Gastroesophageal sphincter (tissue), 4 donors: Measurements from ENCODE around the gene CDK4. TPM values are rescaled to one million over a fixed set of nuclear protein-coding genes. Genes with fewer than 3 reads are reported as not detected.

Source experiments
- ATAC-seq: fragments of 150-250 bp; one replicate; pipeline ENCODE4 v1.9.1; 2016; ENCODE audit warnings: mild to moderate bottlenecking, moderate library complexity
- H3K27ac ChIP-seq, 4 donors: fragments of 200-600 bp; sonication (generic) in 3 of 4; 1 replicate in 3 of 4; 2 replicates in 1 of 4; pipeline ENCODE4 v1.5.1; 2016 to 2019
- H3K27me3 ChIP-seq: fragments of 200-600 bp; sonication (generic); one replicate; pipeline ENCODE4 v1.5.1; 2019
- H3K36me3 ChIP-seq, 2 donors: fragments of 200-600 bp; sonication (generic); one replicate each; pipeline ENCODE4 v1.5.1; 2019; ENCODE audit warnings: control low read depth in 1 of 2
- H3K4me1 ChIP-seq, 3 donors: fragments of 200-600 bp; sonication (generic); 1 replicate in 2 of 3; 2 replicates in 1 of 3; pipeline ENCODE4 v1.5.1; 2016 to 2019; ENCODE audit warnings: control low read depth in 2 of 3
- H3K4me3 ChIP-seq, 2 donors: fragments of 200-600 bp; sonication (generic); one replicate each; pipeline ENCODE4 v1.5.1; 2019; ENCODE audit warnings: mild to moderate bottlenecking in 1 of 2, moderate library complexity in 1 of 2
- H3K9me3 ChIP-seq, 3 donors: fragments of 200-600 bp; sonication (generic); one replicate each; pipeline ENCODE4 v1.5.1; 2017 to 2019; ENCODE audit warnings: control low read depth in 2 of 3
- CTCF ChIP-seq, 4 experiments: fragments of 200-600 bp in 2 of 4; fragments of 450-650 bp in 2 of 4; sonication (generic) in 1 of 4; IDR thresholded peaks; one replicate each; pipeline ENCODE4 v1.5.1; 2017 to 2019; ENCODE audit warnings: antibody characterized with exemption in 4 of 4, mild to moderate bottlenecking in 2 of 4, moderate library complexity in 2 of 4
- EP300 ChIP-seq: sonication (generic); formaldehyde crosslinking; IDR thresholded peaks from one replicate; pipeline ENCODE4 v1.6.1; 2017; ENCODE audit warnings: antibody characterized with exemption, mild to moderate bottlenecking
- POLR2A ChIP-seq, 2 donors: fragments of 450-650 bp; IDR thresholded peaks; one replicate each; pipeline ENCODE4 v1.6.1; 2017; ENCODE audit warnings: antibody characterized with exemption in 2 of 2, mild to moderate bottlenecking in 2 of 2, moderate library complexity in 1 of 2
- POLR2AphosphoS5 ChIP-seq: sonication (generic); formaldehyde crosslinking; IDR thresholded peaks from one replicate; pipeline ENCODE4 v1.6.1; 2017; ENCODE audit warnings: antibody characterized with exemption
- WGBS, 2 donors: methylation state at CpG; one replicate each; pipeline ENCODE4 v1.1.5; 2018; ENCODE audit warnings: low coverage in 1 of 2; 5-methylcytosine and 5-hydroxymethylcytosine counted together
- total RNA-seq, 4 donors: library from RNA; depleted of rRNA; stranded (reverse); fragments of >200 nt; gene quantifications; one replicate each; pipeline ENCODE4 v1.1.0, GENCODE V29; 2016

Gene CDK4
- total RNA-seq, 4 donors from 2014 or later, result 56.7 to 107 (median 101) TPM

- TF ChIP-seq POLR2A (IDR thresholded peaks at IDR 0.05), result no peak
- no peak for TF ChIP-seq EP300
- TF ChIP-seq CTCF (IDR thresholded peaks at IDR 0.05), result no peak
- TF ChIP-seq POLR2AphosphoS5, result no peak
- Histone ChIP-seq H3K4me3 (no peak overlapping the region), H3K27me3 (peaks cover 26% of the 10 kb centered on the region), H3K27ac (no peak overlapping the region), H3K9me3 (no peaks in the 10 kb centered on the region), H3K4me1 (peaks cover 0 to 55% (median 33%) of the 10 kb centered on the region in 3 donors), H3K36me3 (peaks cover 0 to 28% of the 10 kb centered on the region in 2 donors)
- WGBS, 2 donors, result 89% methylated on average over 8 to 9 of the region's 11 CpGs
- ATAC-seq, result no peak
These were observed 17.5 kb upstream of the CDK4 start for GRCh38 chr12:57769594-57769993.

GRCh38 chr12:57767876-57768275, 15.8 kb upstream of the CDK4 start:
- Histone ChIP-seq H3K36me3 (peaks cover 0 to 24% of the 10 kb centered on the region in 2 donors), H3K4me1 (peaks cover 0 to 45% (median 31%) of the 10 kb centered on the region in 3 donors), H3K27me3 (peaks cover 43% of the 10 kb centered on the region), H3K4me3 (no peak overlapping the region), H3K9me3 (no peaks in the 10 kb centered on the region), H3K27ac (no peak overlapping the region)
- ATAC-seq, result no peak
- no peak for TF ChIP-seq POLR2A (IDR thresholded peaks at IDR 0.05)
- no peak for TF ChIP-seq EP300
- no peak for TF ChIP-seq POLR2AphosphoS5
- no peak for TF ChIP-seq CTCF (IDR thresholded peaks at IDR 0.05)
- WGBS, 2 donors, result 80% methylated on average over 2 of the region's 3 CpGs; no CpG with 5 or more reads in 1 of the 2 donors

- TF ChIP-seq EP300 (no peak), POLR2A (IDR thresholded peaks at IDR 0.05) (no peak), CTCF (IDR thresholded peaks at IDR 0.05) (no peak), POLR2AphosphoS5 (no peak)
- ATAC-seq, result no peak
- no peak overlapping the region for H3K4me3 ChIP-seq
These were observed 15.2 kb upstream of the CDK4 start for GRCh38 chr12:57767305-57767698.

GRCh38 chr12:57766464-57767304, 14.6 kb upstream of the CDK4 start, which contains the start of gene CYP27B1:
CYP27B1 (minus strand) TSS chr12:57767078; CDS start chr12:57767041, 37 bp downstream.
- Histone ChIP-seq H3K27ac (no peak within 1 kb of the TSS), H3K4me3 (peak within 1 kb of the TSS in 1 of 2 donors; percentile 42), H3K9me3 (no peaks in the 10 kb centered on the region), H3K4me1 (peaks cover 0 to 41% (median 31%) of the 10 kb centered on the region in 3 donors), H3K36me3 (peaks cover 0 to 24% of the 10 kb centered on the region in 2 donors), H3K27me3 (peaks cover 55% of the 10 kb centered on the region)
- 0% methylated on average over 19 of the region's 38 CpGs; no CpG with 5 or more reads in 1 of the 2 donors for WGBS, 2 donors
- TF ChIP-seq CTCF (IDR thresholded peaks at IDR 0.05), result no peak
- no peak for TF ChIP-seq POLR2A (IDR thresholded peaks at IDR 0.05)
- TF ChIP-seq POLR2AphosphoS5, result no peak
- TF ChIP-seq EP300, result no peak
- ATAC-seq, result no peak

More at GRCh38 chr12:57767305-57767698, 15.2 kb upstream of the CDK4 start:
- no peak overlapping the region for H3K27ac ChIP-seq
- H3K4me1 ChIP-seq, result peaks cover 0 to 42% (median 31%) of the 10 kb centered on the region in 3 donors
- no peaks in the 10 kb centered on the region for H3K9me3 ChIP-seq
- H3K27me3 ChIP-seq, result peaks cover 49% of the 10 kb centered on the region
- H3K36me3 ChIP-seq, result peaks cover 0 to 24% of the 10 kb centered on the region in 2 donors
